Measurements from ENCODE around the gene S100PBP.

DNA sequence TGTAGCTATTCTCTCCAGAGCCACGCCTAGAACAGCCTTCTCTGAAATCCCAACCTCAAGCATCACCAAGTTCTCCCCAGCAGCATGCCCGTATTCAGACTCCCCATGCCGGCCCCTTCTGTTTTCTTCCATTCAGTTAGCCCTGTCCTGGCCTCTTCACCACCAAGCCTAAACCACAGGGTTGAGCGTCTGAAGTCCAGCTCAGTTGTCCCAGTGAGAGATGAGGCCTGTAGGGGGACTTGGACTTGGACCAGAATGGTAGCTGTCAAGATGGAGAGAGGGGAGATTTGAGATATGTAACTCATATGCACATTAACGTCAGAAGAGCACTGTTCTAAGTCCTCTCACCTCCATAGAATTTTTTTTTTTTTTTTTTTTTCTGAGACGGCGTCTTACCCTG is 89.2 kb downstream of the S100PBP start:
- TF ChIP-seq, protein P1, sequence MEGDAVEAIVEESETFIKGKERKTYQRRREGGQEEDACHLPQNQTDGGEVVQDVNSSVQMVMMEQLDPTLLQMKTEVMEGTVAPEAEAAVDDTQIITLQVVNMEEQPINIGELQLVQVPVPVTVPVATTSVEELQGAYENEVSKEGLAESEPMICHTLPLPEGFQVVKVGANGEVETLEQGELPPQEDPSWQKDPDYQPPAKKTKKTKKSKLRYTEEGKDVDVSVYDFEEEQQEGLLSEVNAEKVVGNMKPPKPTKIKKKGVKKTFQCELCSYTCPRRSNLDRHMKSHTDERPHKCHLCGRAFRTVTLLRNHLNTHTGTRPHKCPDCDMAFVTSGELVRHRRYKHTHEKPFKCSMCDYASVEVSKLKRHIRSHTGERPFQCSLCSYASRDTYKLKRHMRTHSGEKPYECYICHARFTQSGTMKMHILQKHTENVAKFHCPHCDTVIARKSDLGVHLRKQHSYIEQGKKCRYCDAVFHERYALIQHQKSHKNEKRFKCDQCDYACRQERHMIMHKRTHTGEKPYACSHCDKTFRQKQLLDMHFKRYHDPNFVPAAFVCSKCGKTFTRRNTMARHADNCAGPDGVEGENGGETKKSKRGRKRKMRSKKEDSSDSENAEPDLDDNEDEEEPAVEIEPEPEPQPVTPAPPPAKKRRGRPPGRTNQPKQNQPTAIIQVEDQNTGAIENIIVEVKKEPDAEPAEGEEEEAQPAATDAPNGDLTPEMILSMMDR (IDR thresholded peaks at IDR 0.05; ENCODE audit: low read depth, low read length) = no peak
- no peak for TF ChIP-seq EZH2phosphoT487 (IDR thresholded peaks at IDR 0.05; ENCODE audit: low read depth)

Measured in OCI-LY3 (cell line).